ENCODE data around the gene TTLL11.
"Not testable (repeated sequence)": the region's sequence is repeated elsewhere in the genome, so short reads cannot be mapped to it uniquely, and the experiment has no call there.

Gene TTLL11

GRCh38 chr9:122078557-122078956 lies 14.6 kb downstream of the TTLL11 start:
- DNase-seq, result no peak

- no peak for DNase-seq
Observed at GRCh38 chr9:122076773-122077172, 16.3 kb downstream of the TTLL11 start.

GRCh38 chr9:122076117-122076516 lies 17.0 kb downstream of the TTLL11 start:
- no peak for DNase-seq

- no peak for DNase-seq
Observed at GRCh38 chr9:122075135-122076030, 17.7 kb downstream of the TTLL11 start.

- DNase-seq, result no peak
Observed at GRCh38 chr9:122071715-122072114, 21.4 kb downstream of the TTLL11 start.

GRCh38 chr9:122070728-122071515 lies 22.2 kb downstream of the TTLL11 start:
- no peak for DNase-seq

- DNase-seq, result not testable (repeated sequence)
Observed at GRCh38 chr9:122066680-122067079, 26.4 kb downstream of the TTLL11 start.

GRCh38 chr9:122065923-122066629 lies 27.0 kb downstream of the TTLL11 start:
- no peak for DNase-seq

GRCh38 chr9:122060481-122060880 lies 32.6 kb downstream of the TTLL11 start:
- DNase-seq, result no peak

- no peak for DNase-seq
Observed at GRCh38 chr9:122059955-122060324, 33.2 kb downstream of the TTLL11 start.

GRCh38 chr9:122059214-122059954 lies 33.7 kb downstream of the TTLL11 start:
- DNase-seq, result no peak

GRCh38 chr9:122058709-122059108 lies 34.4 kb downstream of the TTLL11 start:
- no peak for DNase-seq

- no peak for DNase-seq
Observed at GRCh38 chr9:122058051-122058450, 35.1 kb downstream of the TTLL11 start.

GRCh38 chr9:122057211-122057610 lies 35.9 kb downstream of the TTLL11 start:
- DNase-seq, result no peak

- no peak for DNase-seq
Observed at GRCh38 chr9:122056484-122056883, 36.6 kb downstream of the TTLL11 start.

GRCh38 chr9:122055701-122056100 lies 37.4 kb downstream of the TTLL11 start:
- DNase-seq, result no peak

- no peak for DNase-seq
Observed at GRCh38 chr9:122053567-122054350, 39.3 kb downstream of the TTLL11 start.

- no peak for DNase-seq
Observed at GRCh38 chr9:122053064-122053463, 40.0 kb downstream of the TTLL11 start.

- no peak for DNase-seq
Observed at GRCh38 chr9:122051351-122052321, 41.5 kb downstream of the TTLL11 start.

- DNase-seq, result no peak
Observed at GRCh38 chr9:122050167-122050566, 42.9 kb downstream of the TTLL11 start.

- DNase-seq, result no peak
Observed at GRCh38 chr9:122042056-122042455, 51.1 kb downstream of the TTLL11 start.
